ENCODE results near the gene ZNF791.
A peak's percentile ranks its signal among the peaks of the same experiment; 100 is the strongest.
"Not testable (repeated sequence)": the region's sequence is repeated elsewhere in the genome, so short reads cannot be mapped to it uniquely, and the experiment has no call there.

Gene ZNF791

GRCh38 chr19:12636631-12637030 lies 25.9 kb downstream of the ZNF791 start:
- no peak for DNase-seq

- DNase-seq, result no peak
Measured at GRCh38 chr19:12638611-12639182, 28.0 kb downstream of the ZNF791 start.

- DNase-seq, result peak; percentile 88 to 90
Measured at GRCh38 chr19:12639901-12640613, 29.3 kb downstream of the ZNF791 start.

GRCh38 chr19:12641456-12641855 lies 30.7 kb downstream of the ZNF791 start:
- no peak for DNase-seq

GRCh38 chr19:12642506-12642905 lies 31.8 kb downstream of the ZNF791 start:
- no peak for DNase-seq

- DNase-seq, result not testable (repeated sequence)
Measured at GRCh38 chr19:12643716-12644115, 33.0 kb downstream of the ZNF791 start.

GRCh38 chr19:12646551-12646950 lies 35.8 kb downstream of the ZNF791 start:
- no peak for DNase-seq

- no peak for DNase-seq
Measured at GRCh38 chr19:12647047-12647446, 36.3 kb downstream of the ZNF791 start.

- DNase-seq, result peak; percentile 44 to 49
Measured at GRCh38 chr19:12647490-12648071, 36.9 kb downstream of the ZNF791 start.

- DNase-seq, result no peak
Measured at GRCh38 chr19:12648088-12648487, 37.4 kb downstream of the ZNF791 start.

- DNase-seq, result no peak
Measured at GRCh38 chr19:12649941-12650340, 39.2 kb downstream of the ZNF791 start.

- no peak for DNase-seq
Measured at GRCh38 chr19:12652219-12652618, 41.5 kb downstream of the ZNF791 start.

- no peak for DNase-seq
Measured at GRCh38 chr19:12655546-12655945, 44.8 kb downstream of the ZNF791 start.

- no peak for DNase-seq
Measured at GRCh38 chr19:12656899-12657571, 46.3 kb downstream of the ZNF791 start.

GRCh38 chr19:12657966-12658365 lies 47.2 kb downstream of the ZNF791 start:
- no peak for DNase-seq

GRCh38 chr19:12660980-12661379 lies 50.3 kb downstream of the ZNF791 start:
- DNase-seq, result no peak

- no peak for DNase-seq
Measured at GRCh38 chr19:12664406-12665280, 53.9 kb downstream of the ZNF791 start.

- peak; percentile 66 to 78 for DNase-seq
Measured at GRCh38 chr19:12665281-12665573, 54.5 kb downstream of the ZNF791 start.

GRCh38 chr19:12665671-12666264 lies 55.0 kb downstream of the ZNF791 start:
- no peak for DNase-seq

- DNase-seq, result peak; percentile 79 to 84
Measured at GRCh38 chr19:12666265-12667048, 55.7 kb downstream of the ZNF791 start, which contains the start of the genes MAN2B1 and WDR83. Gene MAN2B1 (minus strand): TSS chr19:12666742. CDS start chr19:12666701, 41 bp downstream. Gene WDR83 (plus strand): TSS chr19:12666807. CDS start chr19:12669791, 2,984 bp downstream.

- DNase-seq, result no peak
Measured at GRCh38 chr19:12667731-12668302, 57.1 kb downstream of the ZNF791 start.
